Measurements from ENCODE around the gene GALNT8. TPM values are rescaled to one million over a fixed set of nuclear protein-coding genes. Genes with fewer than 3 reads are reported as not detected.

GALNT8 gene
- total RNA-seq, 2 donors from 2014 or later: 1.5 to 1.7 TPM

- Mint-ChIP-seq H3K27ac (no peak overlapping the region), H3K27me3 (ENCODE audit: low read depth) (no peaks in the 10 kb centered on the region), H3K4me3 (no peak overlapping the region), H3K36me3 (ENCODE audit: insufficient read depth in 2 of 2) (no peaks in the 10 kb centered on the region), H3K4me1 (ENCODE audit: low read depth) (no peaks in the 10 kb centered on the region), H3K9me3 (no peaks in the 10 kb centered on the region)
- DNase-seq (no peak), ATAC-seq (replicated peaks in 1 of 2) (no peak)
Measured at GRCh38 chr12:4763549-4763948, 43.3 kb downstream of the GALNT8 start.

GRCh38 chr12:4766445-4766844 is 46.2 kb downstream of the GALNT8 start:
- ATAC-seq (replicated peaks in 1 of 2): no peak
- Mint-ChIP-seq H3K4me3 (no peak overlapping the region), H3K4me1 (ENCODE audit: low read depth) (no peaks in the 10 kb centered on the region)

GRCh38 chr12:4767186-4767585 is 47.0 kb downstream of the GALNT8 start:
- no peak overlapping the region for H3K4me3 Mint-ChIP-seq
- ATAC-seq (replicated peaks in 1 of 2): no peak
- H3K27me3 Mint-ChIP-seq (ENCODE audit: low read depth): peaks cover 7% of the 10 kb centered on the region
- no peak overlapping the region for H3K27ac Mint-ChIP-seq
- no peaks in the 10 kb centered on the region for H3K4me1 Mint-ChIP-seq (ENCODE audit: low read depth)
- no peaks in the 10 kb centered on the region for H3K36me3 Mint-ChIP-seq (ENCODE audit: insufficient read depth in 2 of 2)
- H3K9me3 Mint-ChIP-seq: no peaks in the 10 kb centered on the region
- no peak for DNase-seq

More at GRCh38 chr12:4766445-4766844, 46.2 kb downstream of the GALNT8 start:
- no peak overlapping the region for H3K27ac Mint-ChIP-seq
- peaks cover 7% of the 10 kb centered on the region for H3K27me3 Mint-ChIP-seq (ENCODE audit: low read depth)
- H3K9me3 Mint-ChIP-seq: no peaks in the 10 kb centered on the region
- no peak for DNase-seq
- no peaks in the 10 kb centered on the region for H3K36me3 Mint-ChIP-seq (ENCODE audit: insufficient read depth in 2 of 2)

GRCh38 chr12:4768341-4768740 is 48.1 kb downstream of the GALNT8 start:
- H3K9me3 Mint-ChIP-seq: no peaks in the 10 kb centered on the region
- DNase-seq (no peak), ATAC-seq (replicated peaks in 1 of 2) (no peak)
- H3K36me3 Mint-ChIP-seq (ENCODE audit: insufficient read depth in 2 of 2): no peaks in the 10 kb centered on the region
- no peak overlapping the region for H3K27ac Mint-ChIP-seq
- peaks cover 15% of the 10 kb centered on the region for H3K27me3 Mint-ChIP-seq (ENCODE audit: low read depth)
- no peaks in the 10 kb centered on the region for H3K4me1 Mint-ChIP-seq (ENCODE audit: low read depth)
- H3K4me3 Mint-ChIP-seq: no peak overlapping the region

GRCh38 chr12:4769073-4769472 is 48.9 kb downstream of the GALNT8 start:
- H3K36me3 Mint-ChIP-seq (ENCODE audit: insufficient read depth in 2 of 2): no peaks in the 10 kb centered on the region
- H3K9me3 Mint-ChIP-seq: no peaks in the 10 kb centered on the region
- H3K4me1 Mint-ChIP-seq (ENCODE audit: low read depth): no peaks in the 10 kb centered on the region
- ATAC-seq (replicated peaks in 1 of 2) (no peak), DNase-seq (no peak)
- peaks cover 16% of the 10 kb centered on the region for H3K27me3 Mint-ChIP-seq (ENCODE audit: low read depth)
- no peak overlapping the region for H3K4me3 Mint-ChIP-seq
- no peak overlapping the region for H3K27ac Mint-ChIP-seq

GRCh38 chr12:4771172-4771959 is 51.2 kb downstream of the GALNT8 start:
- Mint-ChIP-seq H3K4me3 (no peak overlapping the region), H3K9me3 (no peaks in the 10 kb centered on the region), H3K36me3 (ENCODE audit: insufficient read depth in 2 of 2) (no peaks in the 10 kb centered on the region), H3K4me1 (ENCODE audit: low read depth) (no peaks in the 10 kb centered on the region), H3K27me3 (ENCODE audit: low read depth) (peaks cover 16% of the 10 kb centered on the region), H3K27ac (no peak overlapping the region)
- ATAC-seq (replicated peaks in 1 of 2) (no peak), DNase-seq (no peak)

- Mint-ChIP-seq H3K4me1 (ENCODE audit: low read depth) (no peaks in the 10 kb centered on the region), H3K4me3 (no peak overlapping the region), H3K36me3 (ENCODE audit: insufficient read depth in 2 of 2) (no peaks in the 10 kb centered on the region), H3K27ac (no peak overlapping the region), H3K9me3 (no peaks in the 10 kb centered on the region), H3K27me3 (ENCODE audit: low read depth) (peaks cover 16% of the 10 kb centered on the region)
- no peak for ATAC-seq (replicated peaks in 1 of 2)
- DNase-seq: no peak
Measured at GRCh38 chr12:4771960-4772566, 51.9 kb downstream of the GALNT8 start.

GRCh38 chr12:4775936-4776335 is 55.7 kb downstream of the GALNT8 start:
- no peaks in the 10 kb centered on the region for H3K9me3 Mint-ChIP-seq

GRCh38 chr12:4779749-4780148 is 59.5 kb downstream of the GALNT8 start:
- ATAC-seq (replicated peaks in 1 of 2) (no peak), DNase-seq (no peak)
- no peak overlapping the region for H3K27ac Mint-ChIP-seq
- no peak overlapping the region for H3K4me3 Mint-ChIP-seq
- no peaks in the 10 kb centered on the region for H3K4me1 Mint-ChIP-seq (ENCODE audit: low read depth)
- no peaks in the 10 kb centered on the region for H3K9me3 Mint-ChIP-seq
- H3K27me3 Mint-ChIP-seq (ENCODE audit: low read depth): peaks cover 13% of the 10 kb centered on the region
- H3K36me3 Mint-ChIP-seq (ENCODE audit: insufficient read depth in 2 of 2): no peaks in the 10 kb centered on the region

More at GRCh38 chr12:4775936-4776335, 55.7 kb downstream of the GALNT8 start:
- Mint-ChIP-seq H3K4me3 (no peak overlapping the region), H3K36me3 (ENCODE audit: insufficient read depth in 2 of 2) (no peaks in the 10 kb centered on the region), H3K27ac (no peak overlapping the region), H3K4me1 (ENCODE audit: low read depth) (no peaks in the 10 kb centered on the region), H3K27me3 (ENCODE audit: low read depth) (peaks cover 12% of the 10 kb centered on the region)
- ATAC-seq (replicated peaks in 1 of 2) (no peak), DNase-seq (no peak)

GRCh38 chr12:4780641-4781611 is 60.7 kb downstream of the GALNT8 start:
- Mint-ChIP-seq H3K27me3 (ENCODE audit: low read depth) (peaks cover 24% of the 10 kb centered on the region), H3K4me3 (no peak overlapping the region), H3K36me3 (ENCODE audit: insufficient read depth in 2 of 2) (no peaks in the 10 kb centered on the region), H3K27ac (no peak overlapping the region), H3K4me1 (ENCODE audit: low read depth) (no peaks in the 10 kb centered on the region), H3K9me3 (peaks cover 0 to 2% of the 10 kb centered on the region in 2 donors)
- DNase-seq (no peak), ATAC-seq (replicated peaks in 1 of 2) (no peak)

GRCh38 chr12:4784404-4785054 is 64.3 kb downstream of the GALNT8 start:
- Mint-ChIP-seq H3K27ac (no peak overlapping the region), H3K4me3 (no peak overlapping the region), H3K4me1 (ENCODE audit: low read depth) (no peaks in the 10 kb centered on the region), H3K36me3 (ENCODE audit: insufficient read depth in 2 of 2) (no peaks in the 10 kb centered on the region), H3K27me3 (ENCODE audit: low read depth) (peaks cover 28% of the 10 kb centered on the region), H3K9me3 (peaks cover 0 to 2% of the 10 kb centered on the region in 2 donors)
- ATAC-seq (replicated peaks in 1 of 2) (no peak), DNase-seq (no peak)

- ATAC-seq (replicated peaks in 1 of 2) (no peak), DNase-seq (no peak)
- H3K27me3 Mint-ChIP-seq (ENCODE audit: low read depth): peaks cover 19% of the 10 kb centered on the region
- H3K27ac Mint-ChIP-seq: no peak overlapping the region
- H3K4me1 Mint-ChIP-seq (ENCODE audit: low read depth): no peaks in the 10 kb centered on the region
- no peaks in the 10 kb centered on the region for H3K36me3 Mint-ChIP-seq (ENCODE audit: insufficient read depth in 2 of 2)
- H3K9me3 Mint-ChIP-seq: peaks cover 2% of the 10 kb centered on the region in 2 donors
- H3K4me3 Mint-ChIP-seq: no peak overlapping the region
Measured at GRCh38 chr12:4786795-4787194, 66.6 kb downstream of the GALNT8 start.

Measured in activated T-cell treated with anti-CD3 and anti-CD28 coated beads, Interleukin-2, amount 50 U/mL, for 72 hours (primary cell).